Inflammatory macrophage treated with lipopolysaccharide for 1 hour (primary cell): ENCODE measurements around the gene DDA1.
"Not testable (repeated sequence)": the region's sequence is repeated elsewhere in the genome, so short reads cannot be mapped to it uniquely, and the experiment has no call there.

Experiments
- DNase-seq, 2 donors: peaks; one replicate each; pipeline ENCODE4 v3.0.0-alpha.2; 2020 to 2022

The DDA1 gene

GRCh38 chr19:17348700-17349099, 39.3 kb downstream of the DDA1 start:
- no peak for DNase-seq

GRCh38 chr19:17351815-17352435, 42.6 kb downstream of the DDA1 start:
- no peak for DNase-seq

DNA sequence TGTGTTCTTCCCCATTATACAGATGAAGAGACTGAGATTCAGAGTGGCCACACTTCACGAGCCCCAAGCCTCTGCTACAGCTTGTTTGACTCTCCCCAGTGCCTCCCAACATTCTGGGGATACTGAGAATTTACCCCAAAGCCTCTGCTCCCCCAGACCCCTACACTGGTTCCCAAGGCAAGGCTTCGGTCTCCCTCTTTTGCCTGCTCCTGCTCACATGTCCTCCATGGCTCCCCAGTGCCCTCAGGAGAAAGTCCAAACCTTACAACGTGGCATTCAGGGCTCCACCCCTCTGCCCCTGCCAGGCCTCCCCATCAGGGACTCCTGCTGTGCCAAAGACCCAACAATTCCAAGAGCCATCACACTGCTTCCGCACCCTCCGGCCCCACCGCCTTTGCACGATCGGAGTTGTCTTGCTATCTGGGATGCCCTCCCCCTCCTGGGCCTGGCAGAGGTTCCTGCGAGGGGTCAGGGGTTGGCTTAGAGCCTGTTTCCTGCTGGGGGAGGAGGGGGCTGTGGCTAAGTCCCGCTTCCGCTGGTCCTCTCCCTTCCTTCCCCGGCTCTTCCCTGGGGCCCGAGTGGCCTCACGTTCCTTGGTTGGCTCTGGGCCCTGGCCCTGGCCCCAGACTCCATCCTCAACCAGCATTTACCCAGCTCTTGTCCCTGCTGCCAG, 43.4 kb downstream of the DDA1 start:
- no peak for DNase-seq

DNA sequence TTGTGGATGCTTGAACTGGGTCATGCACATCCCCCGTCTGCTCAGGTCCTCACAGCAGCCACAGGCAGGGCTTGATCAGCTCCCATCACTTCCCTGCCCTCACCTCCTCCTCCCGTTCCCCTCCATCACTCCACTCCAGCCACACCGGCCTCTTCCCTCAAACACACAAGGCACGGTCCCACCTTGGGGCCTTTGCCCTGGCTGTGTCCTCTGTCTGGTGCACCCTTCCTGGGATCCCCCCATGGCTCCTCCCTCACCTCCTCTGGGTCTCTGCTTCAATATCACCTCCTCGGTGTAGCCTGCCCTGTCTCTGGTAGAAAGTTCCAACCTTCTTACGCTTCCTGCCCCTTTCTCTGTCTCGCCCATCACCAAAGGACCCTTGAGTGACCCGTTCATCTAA, 44.0 kb downstream of the DDA1 start:
- DNase-seq, result no peak

DNA sequence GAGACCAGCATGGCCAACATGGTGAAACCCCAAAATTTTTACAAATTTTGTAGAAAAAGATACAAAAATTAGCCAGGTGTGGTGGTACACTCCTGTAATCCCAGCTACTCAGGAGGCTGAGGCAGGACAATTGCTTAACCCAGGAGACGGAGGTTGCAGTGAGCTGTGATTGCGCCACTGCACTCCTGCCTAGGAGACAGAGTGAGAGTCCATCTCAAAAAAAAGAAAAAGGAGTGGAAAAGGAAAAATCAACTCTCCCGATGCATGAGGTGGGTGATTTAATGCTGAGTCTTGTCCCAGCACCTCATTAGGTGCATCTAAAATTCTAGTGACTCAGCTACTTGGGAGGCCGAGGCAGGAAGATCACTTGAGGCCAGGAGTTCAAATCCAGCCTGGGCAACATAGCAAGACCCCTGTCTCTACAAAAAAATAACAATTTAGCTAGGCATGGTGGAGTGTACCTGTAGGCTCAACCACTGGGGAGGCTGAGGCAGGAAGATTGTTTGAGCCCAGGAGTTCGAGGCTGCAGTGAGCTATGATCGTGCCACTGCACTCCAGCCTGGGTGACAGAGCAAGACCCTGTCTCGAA, 47.8 kb downstream of the DDA1 start:
- no peak for DNase-seq

GRCh38 chr19:17357724-17358123, 48.4 kb downstream of the DDA1 start:
- no peak for DNase-seq

GRCh38 chr19:17358395-17358794, 49.0 kb downstream of the DDA1 start:
- no peak for DNase-seq

- no peak for DNase-seq
Observed at GRCh38 chr19:17359905-17360800, 50.8 kb downstream of the DDA1 start.

- not testable (repeated sequence) for DNase-seq
Observed at GRCh38 chr19:17363852-17364605, 54.7 kb downstream of the DDA1 start.

GRCh38 chr19:17365361-17365760, 56.0 kb downstream of the DDA1 start:
- DNase-seq, result no peak

DNA sequence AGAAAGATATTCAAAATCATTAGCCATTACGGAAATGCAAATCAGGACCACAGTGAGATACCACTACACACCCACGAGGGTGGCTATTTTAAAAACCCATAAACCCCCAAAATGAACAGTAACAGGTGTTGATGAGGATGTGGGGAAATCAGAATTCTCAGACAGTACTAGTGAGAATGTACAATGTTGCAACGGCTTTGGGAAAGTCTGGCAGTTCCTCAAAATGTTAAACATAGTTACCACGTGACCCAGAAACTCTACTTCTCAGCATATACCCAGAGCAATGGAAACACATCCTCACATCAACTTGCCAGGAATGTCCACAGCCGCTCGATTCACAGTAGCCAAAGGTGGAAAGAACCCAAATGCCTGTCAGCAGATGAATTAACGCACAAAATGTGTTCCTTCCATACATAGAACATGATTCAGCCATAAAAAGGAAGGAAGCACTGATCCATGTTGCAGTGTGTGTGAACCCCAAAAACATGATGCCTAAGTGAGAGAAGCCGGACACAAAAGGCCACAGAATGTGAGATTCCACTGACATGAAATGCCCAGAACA, 60.7 kb downstream of the DDA1 start:
- peak; percentile 87 to 92 for DNase-seq
